Effector memory CD8-positive, alpha-beta T cell (primary cell): Measurements from ENCODE around the gene XK.

Experiments
- ATAC-seq: fragments of 150-1000 bp; cut with Tn5 transposase; replicated peaks from 2 replicates; pipeline ENCODE4 v1.10.0; 2021; ENCODE audit warnings: mild to moderate bottlenecking, moderate library complexity
- DNase-seq, 3 experiments: peaks; one replicate each; pipeline ENCODE4 v3.0.0; 2021
- H3K27ac Mint-ChIP-seq, 2 donors: one replicate each; pipeline ENCODE4 v1.8.0; 2022; ENCODE audit warnings: mild to moderate bottlenecking in 2 of 2, mixed read lengths in 2 of 2, moderate library complexity in 2 of 2
- H3K27me3 Mint-ChIP-seq, 2 donors: one replicate each; pipeline ENCODE4 v1.8.0; 2022; ENCODE audit warnings: mixed read lengths in 2 of 2
- H3K36me3 Mint-ChIP-seq: one replicate; pipeline ENCODE4 v1.8.0; 2022; ENCODE audit warnings: mild to moderate bottlenecking, moderate library complexity, mixed read lengths; ENCODE audit not compliant: insufficient read depth
- H3K4me1 Mint-ChIP-seq, 2 donors: one replicate each; pipeline ENCODE4 v1.8.0; 2022; ENCODE audit warnings: low read depth in 2 of 2, mixed read lengths in 2 of 2
- H3K4me3 Mint-ChIP-seq, 2 donors: one replicate each; pipeline ENCODE4 v1.8.0; 2022; ENCODE audit warnings: mild to moderate bottlenecking in 2 of 2, mixed read lengths in 2 of 2, moderate library complexity in 2 of 2
- H3K9me3 Mint-ChIP-seq, 2 donors: one replicate each; pipeline ENCODE4 v1.8.0; 2022; ENCODE audit warnings: mixed read lengths in 2 of 2

The XK gene

DNA sequence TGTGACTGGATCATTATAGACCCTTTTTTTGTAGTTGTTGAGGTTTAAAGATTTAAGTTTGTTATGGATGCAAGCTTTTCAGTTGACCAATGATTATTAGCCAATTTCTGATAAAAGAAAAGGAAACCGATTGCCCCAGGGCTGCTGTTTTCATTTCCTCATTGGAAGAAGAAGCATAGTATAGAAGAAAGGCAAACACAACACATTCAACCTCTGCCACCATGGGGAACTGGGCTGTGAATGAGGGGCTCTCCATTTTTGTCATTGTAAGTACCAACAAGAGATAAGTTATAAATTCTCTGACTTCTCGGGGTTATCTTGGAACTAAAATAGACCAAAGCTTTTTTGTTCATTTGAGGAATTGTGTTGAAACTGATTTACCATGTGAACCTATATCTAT lies 94.3 kb downstream of the XK start, which contains the start of gene CYBB:
CYBB (plus strand) TSS at position 203 of the 400 bp plus-strand sequence; CDS start at position 222, 19 bp downstream.
- ATAC-seq (no peak), DNase-seq (no peak)
- Mint-ChIP-seq H3K27me3 (no peaks in the 10 kb centered on the region), H3K4me3 (no peak within 1 kb of the TSS), H3K36me3 (no peaks in the 10 kb centered on the region), H3K4me1 (peaks cover 18 to 19% of the 10 kb centered on the region in 2 donors), H3K27ac (no peak within 1 kb of the TSS), H3K9me3 (no peaks in the 10 kb centered on the region)

DNA sequence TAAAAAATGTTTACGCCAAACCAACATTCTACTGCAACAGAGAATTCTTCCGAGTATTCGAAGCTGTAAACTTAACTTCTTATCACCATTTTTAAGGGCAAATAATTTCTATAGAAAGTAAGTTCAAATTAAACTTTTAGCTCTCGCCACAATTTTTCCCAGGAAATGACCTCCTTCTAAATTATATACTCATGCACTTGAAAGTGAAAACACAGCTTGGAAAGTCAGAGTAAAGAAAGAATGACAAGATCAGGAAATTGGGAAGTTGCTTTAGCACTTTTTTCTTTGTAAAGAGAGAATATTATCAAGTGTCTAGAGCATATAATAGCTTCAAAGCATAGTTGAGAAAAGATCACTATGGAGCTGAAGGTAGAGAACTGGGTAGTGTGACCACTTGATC lies 95.5 kb downstream of the XK start:
- no peak overlapping the region for H3K27ac Mint-ChIP-seq
- H3K27me3 Mint-ChIP-seq, result no peaks in the 10 kb centered on the region
- ATAC-seq, result no peak
- H3K9me3 Mint-ChIP-seq, result no peaks in the 10 kb centered on the region
- H3K4me1 Mint-ChIP-seq, result peaks cover 11 to 14% of the 10 kb centered on the region in 2 donors
- no peaks in the 10 kb centered on the region for H3K36me3 Mint-ChIP-seq
- no peak overlapping the region for H3K4me3 Mint-ChIP-seq
- DNase-seq, result no peak
